Liver (tissue), 9 donors: ENCODE measurements around the gene TWF2. TPM values are rescaled to one million over a fixed set of nuclear protein-coding genes. Genes with fewer than 3 reads are reported as not detected.

Experiments used
- DNase-seq: peaks from one replicate; pipeline ENCODE4 v3.0.0-alpha.2; 2017; ENCODE audit warnings: low spot score
- H3K27ac ChIP-seq, 2 donors: one replicate each; pipeline ENCODE4 v1.7.0; 2013; ENCODE audit warnings: inconsistent platforms in 2 of 2, low read length in 2 of 2, control low read depth in 1 of 2, low read depth in 1 of 2, mild to moderate bottlenecking in 1 of 2
- H3K27me3 ChIP-seq, 4 donors: one replicate each; pipeline versions ENCODE4 v1.6.1 to v1.7.0; 2013; ENCODE audit warnings: low read length in 3 of 4, inconsistent platforms in 1 of 4, mild to moderate bottlenecking in 1 of 4, moderate library complexity in 1 of 4; ENCODE audit not compliant: control insufficient read depth in 4 of 4, insufficient read depth in 4 of 4
- H3K36me3 ChIP-seq, 4 donors: one replicate each; pipeline versions ENCODE4 v1.6.1 to v1.7.0; 2013; ENCODE audit warnings: low read length in 3 of 4, mild to moderate bottlenecking in 3 of 4, low read depth in 1 of 4, moderate library complexity in 1 of 4; ENCODE audit not compliant: control insufficient read depth in 4 of 4, insufficient read depth in 3 of 4
- H3K4me1 ChIP-seq, 4 donors: one replicate each; pipeline versions ENCODE4 v1.6.1 to v1.7.0; 2013; ENCODE audit warnings: low read length in 3 of 4, mild to moderate bottlenecking in 3 of 4, moderate library complexity in 1 of 4; ENCODE audit not compliant: control insufficient read depth in 4 of 4, insufficient read depth in 4 of 4
- H3K4me3 ChIP-seq, 3 donors: one replicate each; pipeline versions ENCODE4 v1.6.1 to v1.7.0; 2013; ENCODE audit warnings: low read length in 3 of 3, control low read depth in 1 of 3, low read depth in 1 of 3, mild to moderate bottlenecking in 1 of 3
- H3K9ac ChIP-seq, 2 donors: one replicate each; pipeline ENCODE4 v1.7.0; 2013; ENCODE audit warnings: low read length in 2 of 2, mild to moderate bottlenecking in 2 of 2, moderate library complexity in 2 of 2, control low read depth in 1 of 2, low read depth in 1 of 2
- H3K9me3 ChIP-seq, 4 donors: one replicate each; pipeline versions ENCODE4 v1.6.1 to v1.7.0; 2013; ENCODE audit warnings: low read length in 3 of 4; ENCODE audit not compliant: control insufficient read depth in 4 of 4
- FOXA1 ChIP-seq: IDR thresholded peaks from 2 replicates; pipeline ENCODE4 v1.6.1; 2016; ENCODE audit warnings: antibody characterized with exemption
- FOXA2 ChIP-seq: IDR thresholded peaks from 2 replicates; pipeline ENCODE4 v1.6.1; 2016; ENCODE audit warnings: antibody characterized with exemption
- GABPA ChIP-seq, 2 donors: IDR thresholded peaks in 1 of 2; conservative IDR thresholded peaks in 1 of 2; 2 replicates each; pipeline ENCODE4 v1.6.1; 2016; ENCODE audit warnings: antibody characterized with exemption in 2 of 2, mild to moderate bottlenecking in 1 of 2, moderate library complexity in 1 of 2
- HNF4A ChIP-seq, 2 donors: conservative IDR thresholded peaks; 2 replicates each; pipeline ENCODE4 v1.6.1; 2016; ENCODE audit warnings: antibody characterized with exemption in 2 of 2, mild to moderate bottlenecking in 2 of 2
- JUND ChIP-seq, 2 donors: IDR thresholded peaks; 2 replicates each; pipeline ENCODE4 v1.6.1; 2016; ENCODE audit warnings: antibody characterized with exemption in 2 of 2
- NR2F2 ChIP-seq: IDR thresholded peaks from 2 replicates; pipeline ENCODE4 v1.6.1; 2016; ENCODE audit warnings: antibody characterized with exemption
- RAD21 ChIP-seq, 2 donors: IDR thresholded peaks; 2 replicates each; pipeline ENCODE4 v1.6.1; 2016; ENCODE audit warnings: antibody characterized with exemption in 2 of 2, mild to moderate bottlenecking in 2 of 2
- SP1 ChIP-seq: IDR thresholded peaks from 2 replicates; pipeline ENCODE4 v1.6.1; 2018; ENCODE audit warnings: antibody characterized with exemption, mild to moderate bottlenecking
- YY1 ChIP-seq: IDR thresholded peaks from 2 replicates; pipeline ENCODE4 v1.6.1; 2016; ENCODE audit warnings: antibody characterized with exemption, mild to moderate bottlenecking
- WGBS: extraction: QIAGEN DNeasy Blood & Tissue Kit; methylation state at CpG from one replicate; pipeline ENCODE4 v1.1.7; 2013; 5-methylcytosine and 5-hydroxymethylcytosine counted together
- polyA plus RNA-seq, 2 donors: library from polyadenylated mRNA; stranded (reverse) in 1 of 2; unstranded in 1 of 2; fragments of 200-250 nt in 1 of 2; fragments of >200 nt in 1 of 2; fragmentation: Nextera tagmentation in 1 of 2; extraction: Ambion mirVana in 1 of 2; gene quantifications; one replicate each; pipeline versions ENCODE4 v1.2.1 to v1.2.3, GENCODE V29; 2013 to 2015
- total RNA-seq, 2 donors: library from RNA; depleted of rRNA; stranded (reverse); fragments of >200 nt; gene quantifications; one replicate each; pipeline ENCODE4 v1.2.3, GENCODE V29; 2014
- TF ChIP-seq, protein P1 (sequence below): IDR thresholded peaks from 2 replicates; pipeline ENCODE4 v1.6.1; 2016; ENCODE audit warnings: antibody characterized with exemption
- TF ChIP-seq, protein P2 (sequence below): IDR thresholded peaks from 2 replicates; pipeline ENCODE4 v1.6.1; 2016; ENCODE audit warnings: antibody characterized with exemption
- TF ChIP-seq, protein P3 (sequence below): IDR thresholded peaks from 2 replicates; pipeline ENCODE4 v1.6.1; 2016; ENCODE audit warnings: antibody characterized with exemption, mild to moderate bottlenecking
- TF ChIP-seq, protein P4 (sequence below): IDR thresholded peaks from 2 replicates; pipeline ENCODE4 v1.6.1; 2016; ENCODE audit warnings: antibody characterized with exemption
- TF ChIP-seq, protein P5 (sequence below): fragments of 150-350 bp; IDR thresholded peaks from 2 replicates; pipeline ENCODE4 v1.5.1; 2017; ENCODE audit warnings: improper control_type of control experiment, low read depth, low read length; ENCODE audit not compliant: missing input control
- donor health status: healthy.
- donor health status: healthy.
- donor health status: healthy.
- donor health status: healthy.
- donor health status: healthy.

Gene TWF2
- total and polyA plus RNA-seq, 4 donors: 12.0 to 26.3 (median 17.6) TPM

DNA sequence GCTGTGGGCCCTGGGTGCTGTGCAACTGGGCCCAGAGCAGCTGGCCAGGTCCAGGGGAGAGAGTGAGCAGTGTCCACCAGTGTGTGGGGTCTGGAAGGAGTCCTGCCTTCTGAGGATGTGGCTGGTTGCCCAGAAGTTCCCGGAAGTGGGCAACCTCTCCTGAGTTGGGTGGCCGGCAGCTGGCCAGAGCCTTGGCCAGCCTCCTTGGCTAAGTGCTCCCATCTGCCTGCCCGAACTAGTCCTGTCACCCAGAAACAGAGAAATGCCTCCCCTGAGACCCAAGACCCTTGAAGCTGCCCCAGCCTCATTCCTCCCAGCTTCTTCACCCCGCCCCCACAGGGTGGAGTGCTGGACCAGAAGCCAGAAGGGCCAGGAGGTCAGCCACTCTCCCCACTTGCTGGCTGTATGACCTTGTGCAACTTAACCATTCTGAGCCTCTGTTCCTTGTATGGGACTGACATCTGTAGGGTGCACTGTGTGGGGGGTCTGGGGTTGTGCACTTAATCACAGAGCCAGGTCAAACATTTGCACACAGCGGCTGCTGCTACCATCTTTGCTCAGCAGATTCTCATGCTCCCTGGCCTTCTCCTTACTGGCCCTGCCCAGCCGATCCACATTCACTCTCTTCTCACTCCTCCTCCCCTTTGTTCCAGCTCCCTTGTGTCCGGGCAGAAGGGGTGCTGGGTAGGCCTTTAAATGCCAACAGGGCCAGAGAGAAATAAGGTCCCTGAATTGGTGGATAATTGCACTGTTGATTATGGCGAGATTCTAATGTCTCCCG, 48.5 kb downstream of the TWF2 start:
- H3K27ac ChIP-seq: no peak overlapping the region
- no peak overlapping the region for H3K9ac ChIP-seq
- WGBS: 86% methylated on average over 9 of the region's 9 CpGs
- H3K36me3 ChIP-seq: no peaks in the 10 kb centered on the region
- H3K27me3 ChIP-seq: no peaks in the 10 kb centered on the region
- peaks cover 4 to 28% (median 16%) of the 10 kb centered on the region in 4 donors for H3K4me1 ChIP-seq
- no peaks in the 10 kb centered on the region for H3K9me3 ChIP-seq
- no peak overlapping the region for H3K4me3 ChIP-seq
- TF ChIP-seq NR2F2 (peak; percentile 77), HNF4A (conservative IDR thresholded peaks at IDR 0.05) (no peak)
- DNase-seq: no peak

DNA sequence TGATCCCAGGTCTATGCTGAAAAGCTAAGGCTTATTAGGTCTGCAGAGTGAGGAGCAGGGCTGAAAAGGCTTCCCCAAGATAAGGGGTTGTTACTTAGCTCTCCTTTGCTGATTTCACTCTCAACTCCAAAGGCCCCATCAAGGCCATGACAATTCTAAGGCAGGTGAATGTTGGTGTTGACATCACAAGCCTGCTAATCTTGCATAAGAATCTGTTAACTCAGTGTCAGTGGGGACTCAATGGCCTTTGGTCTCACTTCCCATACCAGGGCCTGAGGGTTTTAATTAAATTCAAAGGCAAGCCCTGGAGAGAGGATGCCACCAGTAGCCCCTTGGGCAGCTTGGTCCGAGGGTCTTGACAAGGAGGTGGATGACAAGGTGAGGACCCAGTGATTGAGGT, 50.4 kb downstream of the TWF2 start:
- 91% methylated on average over 1 of the region's 1 CpG for WGBS
- TF ChIP-seq FOXA2: peak; percentile 6
- no peak for TF ChIP-seq FOXA1
- TF ChIP-seq HNF4A (conservative IDR thresholded peaks at IDR 0.05): peak; percentile 39 to 57
- TF ChIP-seq, protein P1, sequence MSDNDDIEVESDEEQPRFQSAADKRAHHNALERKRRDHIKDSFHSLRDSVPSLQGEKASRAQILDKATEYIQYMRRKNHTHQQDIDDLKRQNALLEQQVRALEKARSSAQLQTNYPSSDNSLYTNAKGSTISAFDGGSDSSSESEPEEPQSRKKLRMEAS: no peak
- TF ChIP-seq SP1: no peak
- peak in 1 of 2 donors; percentile 10 for TF ChIP-seq JUND (IDR thresholded peaks at IDR 0.05)
- TF ChIP-seq, protein P2, sequence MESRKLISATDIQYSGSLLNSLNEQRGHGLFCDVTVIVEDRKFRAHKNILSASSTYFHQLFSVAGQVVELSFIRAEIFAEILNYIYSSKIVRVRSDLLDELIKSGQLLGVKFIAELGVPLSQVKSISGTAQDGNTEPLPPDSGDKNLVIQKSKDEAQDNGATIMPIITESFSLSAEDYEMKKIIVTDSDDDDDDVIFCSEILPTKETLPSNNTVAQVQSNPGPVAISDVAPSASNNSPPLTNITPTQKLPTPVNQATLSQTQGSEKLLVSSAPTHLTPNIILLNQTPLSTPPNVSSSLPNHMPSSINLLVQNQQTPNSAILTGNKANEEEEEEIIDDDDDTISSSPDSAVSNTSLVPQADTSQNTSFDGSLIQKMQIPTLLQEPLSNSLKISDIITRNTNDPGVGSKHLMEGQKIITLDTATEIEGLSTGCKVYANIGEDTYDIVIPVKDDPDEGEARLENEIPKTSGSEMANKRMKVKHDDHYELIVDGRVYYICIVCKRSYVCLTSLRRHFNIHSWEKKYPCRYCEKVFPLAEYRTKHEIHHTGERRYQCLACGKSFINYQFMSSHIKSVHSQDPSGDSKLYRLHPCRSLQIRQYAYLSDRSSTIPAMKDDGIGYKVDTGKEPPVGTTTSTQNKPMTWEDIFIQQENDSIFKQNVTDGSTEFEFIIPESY: no peak
- TF ChIP-seq, protein P3, sequence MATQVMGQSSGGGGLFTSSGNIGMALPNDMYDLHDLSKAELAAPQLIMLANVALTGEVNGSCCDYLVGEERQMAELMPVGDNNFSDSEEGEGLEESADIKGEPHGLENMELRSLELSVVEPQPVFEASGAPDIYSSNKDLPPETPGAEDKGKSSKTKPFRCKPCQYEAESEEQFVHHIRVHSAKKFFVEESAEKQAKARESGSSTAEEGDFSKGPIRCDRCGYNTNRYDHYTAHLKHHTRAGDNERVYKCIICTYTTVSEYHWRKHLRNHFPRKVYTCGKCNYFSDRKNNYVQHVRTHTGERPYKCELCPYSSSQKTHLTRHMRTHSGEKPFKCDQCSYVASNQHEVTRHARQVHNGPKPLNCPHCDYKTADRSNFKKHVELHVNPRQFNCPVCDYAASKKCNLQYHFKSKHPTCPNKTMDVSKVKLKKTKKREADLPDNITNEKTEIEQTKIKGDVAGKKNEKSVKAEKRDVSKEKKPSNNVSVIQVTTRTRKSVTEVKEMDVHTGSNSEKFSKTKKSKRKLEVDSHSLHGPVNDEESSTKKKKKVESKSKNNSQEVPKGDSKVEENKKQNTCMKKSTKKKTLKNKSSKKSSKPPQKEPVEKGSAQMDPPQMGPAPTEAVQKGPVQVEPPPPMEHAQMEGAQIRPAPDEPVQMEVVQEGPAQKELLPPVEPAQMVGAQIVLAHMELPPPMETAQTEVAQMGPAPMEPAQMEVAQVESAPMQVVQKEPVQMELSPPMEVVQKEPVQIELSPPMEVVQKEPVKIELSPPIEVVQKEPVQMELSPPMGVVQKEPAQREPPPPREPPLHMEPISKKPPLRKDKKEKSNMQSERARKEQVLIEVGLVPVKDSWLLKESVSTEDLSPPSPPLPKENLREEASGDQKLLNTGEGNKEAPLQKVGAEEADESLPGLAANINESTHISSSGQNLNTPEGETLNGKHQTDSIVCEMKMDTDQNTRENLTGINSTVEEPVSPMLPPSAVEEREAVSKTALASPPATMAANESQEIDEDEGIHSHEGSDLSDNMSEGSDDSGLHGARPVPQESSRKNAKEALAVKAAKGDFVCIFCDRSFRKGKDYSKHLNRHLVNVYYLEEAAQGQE: no peak
- TF ChIP-seq, protein P4, sequence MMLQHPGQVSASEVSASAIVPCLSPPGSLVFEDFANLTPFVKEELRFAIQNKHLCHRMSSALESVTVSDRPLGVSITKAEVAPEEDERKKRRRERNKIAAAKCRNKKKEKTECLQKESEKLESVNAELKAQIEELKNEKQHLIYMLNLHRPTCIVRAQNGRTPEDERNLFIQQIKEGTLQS: no peak
- no peak for TF ChIP-seq YY1
- TF ChIP-seq, protein P5, sequence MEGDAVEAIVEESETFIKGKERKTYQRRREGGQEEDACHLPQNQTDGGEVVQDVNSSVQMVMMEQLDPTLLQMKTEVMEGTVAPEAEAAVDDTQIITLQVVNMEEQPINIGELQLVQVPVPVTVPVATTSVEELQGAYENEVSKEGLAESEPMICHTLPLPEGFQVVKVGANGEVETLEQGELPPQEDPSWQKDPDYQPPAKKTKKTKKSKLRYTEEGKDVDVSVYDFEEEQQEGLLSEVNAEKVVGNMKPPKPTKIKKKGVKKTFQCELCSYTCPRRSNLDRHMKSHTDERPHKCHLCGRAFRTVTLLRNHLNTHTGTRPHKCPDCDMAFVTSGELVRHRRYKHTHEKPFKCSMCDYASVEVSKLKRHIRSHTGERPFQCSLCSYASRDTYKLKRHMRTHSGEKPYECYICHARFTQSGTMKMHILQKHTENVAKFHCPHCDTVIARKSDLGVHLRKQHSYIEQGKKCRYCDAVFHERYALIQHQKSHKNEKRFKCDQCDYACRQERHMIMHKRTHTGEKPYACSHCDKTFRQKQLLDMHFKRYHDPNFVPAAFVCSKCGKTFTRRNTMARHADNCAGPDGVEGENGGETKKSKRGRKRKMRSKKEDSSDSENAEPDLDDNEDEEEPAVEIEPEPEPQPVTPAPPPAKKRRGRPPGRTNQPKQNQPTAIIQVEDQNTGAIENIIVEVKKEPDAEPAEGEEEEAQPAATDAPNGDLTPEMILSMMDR: no peak
- no peak for TF ChIP-seq GABPA (IDR thresholded peaks at IDR 0.05 in 1 of 2, conservative IDR thresholded peaks at IDR 0.05 in 1 of 2)
- TF ChIP-seq RAD21 (IDR thresholded peaks at IDR 0.05): no peak
- H3K9ac ChIP-seq: no peak overlapping the region
- no peaks in the 10 kb centered on the region for H3K36me3 ChIP-seq
- peaks cover 4 to 31% (median 19%) of the 10 kb centered on the region in 4 donors for H3K4me1 ChIP-seq
- H3K4me3 ChIP-seq: no peak overlapping the region
- peak overlapping the region; percentile 47 to 74 for H3K27ac ChIP-seq
- H3K9me3 ChIP-seq: no peaks in the 10 kb centered on the region
- no peak for DNase-seq
- H3K27me3 ChIP-seq: no peaks in the 10 kb centered on the region
